ENCODE data around the gene CACNA1B. TPM values are rescaled to one million over a fixed set of nuclear protein-coding genes. Genes with fewer than 3 reads are reported as not detected.

CACNA1B gene
- total and polyA plus RNA-seq, 4 donors, result 0.01 to 0.20 (median 0.09) TPM; not detected in 1

DNA sequence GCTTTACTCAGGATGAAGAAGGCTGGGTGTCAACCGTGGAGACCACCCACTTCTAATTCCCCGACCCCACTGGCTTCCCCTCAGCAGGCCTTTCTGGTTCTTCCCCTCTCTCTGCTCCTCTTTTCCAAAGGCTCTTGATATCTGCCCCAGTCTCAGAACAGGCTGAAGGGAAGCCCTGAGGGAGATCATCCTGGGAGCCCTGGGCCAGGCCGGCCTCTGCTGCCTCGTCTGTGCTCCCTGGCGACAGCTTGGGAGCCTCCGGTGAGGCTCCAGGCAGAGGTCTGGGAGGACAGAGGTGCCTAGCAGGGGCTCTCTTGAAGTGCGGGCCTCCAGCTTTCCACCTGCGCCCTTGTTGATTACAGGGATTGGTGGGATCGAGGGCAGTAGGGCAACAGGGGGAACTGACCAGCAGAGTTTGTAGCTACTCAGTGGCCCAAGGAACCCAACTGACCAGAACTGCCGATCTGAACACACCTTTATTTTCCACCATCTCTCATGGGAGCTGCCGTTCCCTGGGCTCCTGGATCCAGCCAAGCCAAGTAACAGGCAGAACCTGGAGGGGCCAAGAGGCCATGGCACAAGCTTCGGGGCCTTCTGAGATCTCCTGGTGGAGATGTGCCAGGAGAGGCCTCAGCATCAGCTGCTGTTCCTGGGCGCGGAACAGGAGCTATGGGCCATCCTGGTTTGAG is 198.5 kb downstream of the CACNA1B start:
- H3K27ac ChIP-seq (ENCODE audit: low read depth in 1 of 2, low read length in 1 of 2), result no peak overlapping the region
- H3K27me3 ChIP-seq (ENCODE audit: control insufficient read depth in 3 of 3, insufficient read depth in 3 of 3, low read length in 2 of 3), result no peaks in the 10 kb centered on the region
- no peaks in the 10 kb centered on the region for H3K4me1 ChIP-seq (ENCODE audit: control insufficient read depth in 5 of 5, insufficient read depth in 5 of 5, low read length in 5 of 5)
- 88 to 91% methylated on average over 14 of the region's 14 CpGs for WGBS, 2 donors
- H3K9me3 ChIP-seq (ENCODE audit: control insufficient read depth in 4 of 4, insufficient read depth in 3 of 4, low read length in 3 of 4), result peaks cover 0 to 2% (median 0%) of the 10 kb centered on the region in 4 donors
- H3K4me3 ChIP-seq, result no peak overlapping the region
- no peak overlapping the region for H3K9ac ChIP-seq (ENCODE audit: insufficient read depth in 1 of 2, low read length in 2 of 2)
- DNase-seq (no peak), ATAC-seq (ENCODE audit: insufficient read depth, low FRiP score) (no peak)
- no peaks in the 10 kb centered on the region for H3K36me3 ChIP-seq (ENCODE audit: control insufficient read depth in 4 of 4, insufficient read depth in 4 of 4, low read length in 4 of 4)
- no peak for TF ChIP-seq CTCF (IDR thresholded peaks at IDR 0.05; ENCODE audit: control extremely low read depth, extremely low read depth)

DNA sequence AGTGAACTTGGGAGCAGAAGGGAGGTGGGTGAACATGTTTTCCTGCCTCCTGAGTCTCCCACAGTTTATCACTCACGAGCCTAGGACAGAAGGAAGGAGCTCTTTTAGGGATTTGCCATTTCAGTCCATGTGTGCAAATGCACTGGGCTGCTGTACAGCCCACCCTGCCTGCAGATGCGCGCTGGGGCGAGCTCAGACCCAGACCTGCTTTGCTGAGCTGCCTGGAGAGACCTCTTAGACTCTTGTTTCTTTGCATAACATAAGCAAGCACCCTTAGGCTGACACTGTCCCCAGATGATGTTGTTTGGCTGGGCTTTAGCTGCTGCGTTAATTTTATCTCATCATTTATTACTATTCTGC is 199.0 kb downstream of the CACNA1B start:
- 77 to 85% methylated on average over 5 of the region's 5 CpGs for WGBS, 2 donors
- H3K9ac ChIP-seq (ENCODE audit: insufficient read depth in 1 of 2, low read length in 2 of 2), result no peak overlapping the region
- DNase-seq, result no peak

DNA sequence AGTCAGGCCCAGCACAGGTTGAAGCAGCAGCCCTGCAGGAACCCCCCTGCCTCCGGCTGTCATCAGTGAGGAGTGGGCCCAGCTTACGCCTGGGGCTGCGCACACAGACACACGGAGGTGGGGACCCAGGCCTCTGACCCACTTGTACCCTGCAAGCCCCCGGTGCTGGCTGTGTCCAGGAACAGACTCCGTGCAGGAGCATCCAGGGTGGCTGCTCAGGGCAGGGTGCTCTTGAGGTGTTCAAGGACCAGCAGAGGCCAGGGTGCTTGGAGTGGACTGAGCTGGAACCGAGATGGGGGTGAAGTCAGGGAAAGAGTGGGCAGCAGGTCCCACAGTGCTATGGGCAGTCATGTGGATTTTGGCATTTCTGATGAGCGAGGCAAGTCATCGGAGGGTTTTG is 199.5 kb downstream of the CACNA1B start:
- TF ChIP-seq CTCF (IDR thresholded peaks at IDR 0.05; ENCODE audit: control extremely low read depth, extremely low read depth), result no peak
- Histone ChIP-seq H3K9me3 (ENCODE audit: control insufficient read depth in 4 of 4, insufficient read depth in 3 of 4, low read length in 3 of 4) (peaks cover 0 to 2% (median 0%) of the 10 kb centered on the region in 4 donors), H3K4me1 (ENCODE audit: control insufficient read depth in 5 of 5, insufficient read depth in 5 of 5, low read length in 5 of 5) (no peaks in the 10 kb centered on the region), H3K9ac (ENCODE audit: insufficient read depth in 1 of 2, low read length in 2 of 2) (no peak overlapping the region), H3K36me3 (ENCODE audit: control insufficient read depth in 4 of 4, insufficient read depth in 4 of 4, low read length in 4 of 4) (no peaks in the 10 kb centered on the region), H3K27me3 (ENCODE audit: control insufficient read depth in 3 of 3, insufficient read depth in 3 of 3, low read length in 2 of 3) (no peaks in the 10 kb centered on the region), H3K4me3 (no peak overlapping the region), H3K27ac (ENCODE audit: low read depth in 1 of 2, low read length in 1 of 2) (no peak overlapping the region)
- DNase-seq, result no peak
- 86 to 92% methylated on average over 9 of the region's 9 CpGs for WGBS, 2 donors
- no peak for ATAC-seq (ENCODE audit: insufficient read depth, low FRiP score)

More for the DNA sequence above, 199.0 kb downstream of the CACNA1B start:
- Histone ChIP-seq H3K27ac (ENCODE audit: low read depth in 1 of 2, low read length in 1 of 2) (no peak overlapping the region), H3K36me3 (ENCODE audit: control insufficient read depth in 4 of 4, insufficient read depth in 4 of 4, low read length in 4 of 4) (no peaks in the 10 kb centered on the region), H3K4me1 (ENCODE audit: control insufficient read depth in 5 of 5, insufficient read depth in 5 of 5, low read length in 5 of 5) (no peaks in the 10 kb centered on the region), H3K4me3 (no peak overlapping the region), H3K9me3 (ENCODE audit: control insufficient read depth in 4 of 4, insufficient read depth in 3 of 4, low read length in 3 of 4) (peaks cover 0 to 2% (median 0%) of the 10 kb centered on the region in 4 donors), H3K27me3 (ENCODE audit: control insufficient read depth in 3 of 3, insufficient read depth in 3 of 3, low read length in 2 of 3) (no peaks in the 10 kb centered on the region)
- TF ChIP-seq CTCF (IDR thresholded peaks at IDR 0.05; ENCODE audit: control extremely low read depth, extremely low read depth), result no peak
- ATAC-seq (ENCODE audit: insufficient read depth, low FRiP score), result no peak

Data from lung (tissue), 12 donors.